ENCODE measurements around the gene BHLHE23.

Gene BHLHE23

GRCh38 chr20:63007646-63008488 is 1.1 kb upstream of the BHLHE23 start:
- no peak for DNase-seq

GRCh38 chr20:63007360-63007645 is 539 bp upstream of the BHLHE23 start:
- no peak for DNase-seq

GRCh38 chr20:63005862-63006539 is 763 bp downstream of the BHLHE23 start:
- no peak for DNase-seq

GRCh38 chr20:63005365-63005861 is 1.4 kb downstream of the BHLHE23 start:
- DNase-seq: no peak

- DNase-seq: no peak
Observed at GRCh38 chr20:63004607-63005364, 2.0 kb downstream of the BHLHE23 start.

- no peak for DNase-seq
Observed at GRCh38 chr20:63003546-63003945, 3.2 kb downstream of the BHLHE23 start.

GRCh38 chr20:63002511-63002910 is 4.3 kb downstream of the BHLHE23 start:
- DNase-seq: no peak

GRCh38 chr20:63000958-63001357 is 5.8 kb downstream of the BHLHE23 start:
- no peak for DNase-seq

- no peak for DNase-seq
Observed at GRCh38 chr20:63000036-63000435, 6.7 kb downstream of the BHLHE23 start.

GRCh38 chr20:62999580-62999979 is 7.2 kb downstream of the BHLHE23 start:
- no peak for DNase-seq

GRCh38 chr20:62998449-62998848 is 8.3 kb downstream of the BHLHE23 start:
- DNase-seq: no peak

GRCh38 chr20:62997417-62998035 is 9.2 kb downstream of the BHLHE23 start:
- no peak for DNase-seq

GRCh38 chr20:62996596-62996982 is 10.2 kb downstream of the BHLHE23 start:
- no peak for DNase-seq

- no peak for DNase-seq
Observed at GRCh38 chr20:62995898-62996595, 10.7 kb downstream of the BHLHE23 start.

- DNase-seq: no peak
Observed at GRCh38 chr20:62995481-62995880, 11.3 kb downstream of the BHLHE23 start.

GRCh38 chr20:62994869-62995281 is 11.9 kb downstream of the BHLHE23 start:
- no peak for DNase-seq

GRCh38 chr20:62993856-62994494 is 12.8 kb downstream of the BHLHE23 start:
- no peak for DNase-seq

- DNase-seq: no peak
Observed at GRCh38 chr20:62991863-62992262, 14.9 kb downstream of the BHLHE23 start.

- DNase-seq: no peak
Observed at GRCh38 chr20:62991196-62991807, 15.5 kb downstream of the BHLHE23 start.

GRCh38 chr20:62990306-62990825 is 16.4 kb downstream of the BHLHE23 start:
- DNase-seq: no peak

- DNase-seq: no peak
Observed at GRCh38 chr20:62989201-62989601, 17.6 kb downstream of the BHLHE23 start.
